GM15510 (cell line): ENCODE results near the gene ATP2C1.

Source experiments
- POLR2A ChIP-seq: IDR thresholded peaks from 3 replicates; pipeline ENCODE4 v1.6.1; 2011; ENCODE audit warnings: borderline replicate concordance; ENCODE audit not compliant: insufficient read length; ENCODE audit errors: extremely low read depth

ATP2C1 gene

DNA sequence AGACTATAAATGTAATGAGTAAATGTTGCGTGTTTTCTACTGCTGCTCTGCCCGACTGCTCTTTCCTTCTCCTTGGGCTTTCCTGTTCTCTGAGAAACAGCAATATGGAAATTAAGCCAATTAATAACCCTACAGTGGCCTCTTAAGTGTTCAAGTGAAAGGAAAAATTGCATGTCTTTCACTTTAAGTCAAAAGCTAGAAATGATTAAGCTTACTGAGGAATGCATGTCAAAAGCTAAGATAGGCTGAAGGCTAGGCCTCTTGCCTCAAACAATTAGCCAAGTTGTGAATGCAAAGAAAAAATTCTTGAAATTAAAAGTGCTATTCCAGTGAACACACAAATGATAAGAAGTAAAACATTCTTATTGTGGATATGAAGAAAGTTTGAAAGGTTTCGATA, 55.0 kb downstream of the ATP2C1 start:
- TF ChIP-seq POLR2A = no peak

DNA sequence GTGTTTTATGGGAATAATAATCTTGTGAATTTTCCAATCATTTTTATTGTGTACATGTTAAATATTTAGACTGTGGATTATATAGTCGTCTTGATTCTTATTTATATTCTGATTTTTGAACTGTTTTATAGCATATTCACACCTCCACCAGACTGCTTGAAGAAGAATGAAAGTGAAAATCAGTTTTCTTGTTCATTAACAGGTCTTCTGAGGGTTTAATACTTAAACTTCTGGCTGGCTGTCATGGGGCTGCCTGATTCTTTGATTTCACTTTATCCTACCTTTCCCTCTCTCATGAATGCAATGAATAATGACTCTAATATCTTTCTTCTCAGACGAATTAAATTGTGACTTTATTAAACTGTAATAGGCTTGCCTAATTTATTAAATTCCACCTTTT, 56.2 kb downstream of the ATP2C1 start:
- TF ChIP-seq POLR2A = no peak

GRCh38 chr3:130950641-130951040, 56.8 kb downstream of the ATP2C1 start:
- TF ChIP-seq POLR2A = no peak

- TF ChIP-seq POLR2A = no peak
Observed at GRCh38 chr3:130955481-130955880, 61.6 kb downstream of the ATP2C1 start.

- no peak for TF ChIP-seq POLR2A
Observed at GRCh38 chr3:130956281-130956680, 62.4 kb downstream of the ATP2C1 start.

- TF ChIP-seq POLR2A = no peak
Observed at GRCh38 chr3:130956721-130957120, 62.8 kb downstream of the ATP2C1 start.

DNA sequence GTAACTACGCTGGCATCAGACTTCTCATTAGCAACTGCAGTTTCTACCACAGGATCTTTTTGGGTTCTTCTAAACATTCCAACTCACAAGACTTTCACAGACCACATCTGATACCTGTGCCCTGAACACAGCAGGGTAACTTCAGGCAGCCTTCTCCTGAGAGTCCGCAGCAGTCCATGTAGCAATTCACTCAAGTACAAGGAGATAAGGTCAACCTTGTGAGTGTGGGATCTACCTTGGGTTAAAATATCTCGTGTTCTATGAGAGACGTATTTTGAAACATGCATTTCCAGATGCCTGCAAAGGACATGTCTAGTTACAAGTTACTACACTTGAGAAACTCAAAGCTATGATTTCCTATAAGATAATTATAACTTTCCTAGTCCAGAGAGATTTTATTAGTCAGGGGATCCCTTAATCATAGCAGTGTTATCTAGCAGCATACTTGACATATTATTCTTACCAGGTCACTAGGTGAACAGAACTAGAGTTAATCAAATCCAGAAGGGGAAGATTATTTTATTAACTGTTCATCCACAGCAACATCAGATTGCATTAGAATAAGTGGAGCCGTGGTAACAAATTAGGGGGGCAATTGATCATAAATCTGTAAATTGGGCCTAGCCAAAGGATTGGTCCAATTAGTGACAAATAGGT, 66.4 kb downstream of the ATP2C1 start:
- no peak for TF ChIP-seq POLR2A

- no peak for TF ChIP-seq POLR2A
Observed at GRCh38 chr3:130961458-130961857, 67.6 kb downstream of the ATP2C1 start.

- TF ChIP-seq POLR2A = no peak
Observed at GRCh38 chr3:130963444-130963843, 69.6 kb downstream of the ATP2C1 start.

DNA sequence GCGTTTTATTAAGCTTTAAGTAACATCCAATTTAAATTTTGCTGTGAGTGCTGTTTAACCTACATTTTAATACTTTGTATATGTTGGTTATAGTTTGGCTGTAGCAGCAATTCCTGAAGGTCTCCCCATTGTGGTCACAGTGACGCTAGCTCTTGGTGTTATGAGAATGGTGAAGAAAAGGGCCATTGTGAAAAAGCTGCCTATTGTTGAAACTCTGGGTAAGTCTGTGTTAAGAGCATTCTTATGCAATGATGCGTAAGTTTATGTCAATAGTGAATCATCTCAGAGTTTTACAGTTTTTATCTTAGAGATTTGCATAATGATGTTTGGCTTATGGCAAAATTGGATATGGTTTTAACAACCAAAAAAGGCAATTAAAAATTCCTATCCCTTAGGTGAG, 70.0 kb downstream of the ATP2C1 start:
- no peak for TF ChIP-seq POLR2A

GRCh38 chr3:130967281-130967680, 73.4 kb downstream of the ATP2C1 start:
- no peak for TF ChIP-seq POLR2A

DNA sequence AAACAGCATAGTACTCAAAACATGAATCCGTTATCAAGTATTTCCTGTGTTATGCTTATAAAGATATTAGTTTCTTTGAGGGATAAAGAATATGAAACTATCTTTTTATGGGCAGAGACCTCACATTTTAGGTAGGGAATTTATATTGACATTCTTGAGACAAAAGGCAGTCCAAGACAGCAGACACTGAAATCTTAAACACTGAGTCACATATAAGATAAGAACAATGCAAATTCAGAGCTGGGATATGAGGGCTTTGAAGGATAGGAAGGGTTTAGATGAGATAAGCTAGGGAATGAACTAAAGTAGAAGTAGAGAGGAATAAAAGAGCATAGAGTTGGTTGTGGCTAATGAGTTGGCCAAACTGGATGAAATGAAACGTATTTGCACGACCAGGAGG, 74.3 kb downstream of the ATP2C1 start:
- TF ChIP-seq POLR2A = no peak

DNA sequence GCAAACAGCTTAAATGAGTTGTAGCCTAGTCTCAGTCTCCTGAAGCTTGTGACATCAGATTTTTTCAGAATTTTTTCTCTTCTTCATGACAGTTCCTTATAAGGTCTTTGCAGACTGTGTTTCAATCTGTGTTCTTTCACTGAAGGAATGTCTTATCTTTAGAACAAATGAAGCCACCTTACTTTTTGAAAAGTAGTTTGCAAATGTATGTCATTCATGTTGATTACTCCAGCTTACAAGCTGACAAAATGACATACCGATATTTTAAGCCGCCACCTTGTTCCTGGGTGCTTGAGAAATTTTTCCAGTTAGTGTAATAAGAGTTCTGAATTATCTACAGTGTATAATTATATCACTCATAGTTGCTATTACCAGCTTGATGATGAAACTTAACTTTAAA, 75.7 kb downstream of the ATP2C1 start:
- no peak for TF ChIP-seq POLR2A

- TF ChIP-seq POLR2A = no peak
Observed at GRCh38 chr3:130971208-130971607, 77.3 kb downstream of the ATP2C1 start.

DNA sequence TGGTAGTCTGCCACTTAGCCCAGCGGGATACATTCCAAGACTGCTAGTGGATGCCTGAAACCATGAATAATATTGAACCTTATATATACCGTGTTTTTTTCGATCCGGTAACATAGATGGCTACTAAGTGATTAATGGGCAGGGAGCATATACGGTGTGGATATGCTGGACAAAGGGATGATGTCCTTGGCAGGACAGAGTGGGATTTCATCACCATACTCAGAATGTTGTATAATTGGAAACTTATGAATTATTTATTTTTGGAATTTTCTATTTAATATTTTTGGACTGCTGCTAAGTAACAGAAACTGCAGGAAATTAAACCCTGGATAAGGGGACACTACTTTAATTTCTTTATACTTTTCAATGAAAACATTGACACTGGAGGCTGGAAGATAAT, 79.5 kb downstream of the ATP2C1 start:
- TF ChIP-seq POLR2A = no peak

DNA sequence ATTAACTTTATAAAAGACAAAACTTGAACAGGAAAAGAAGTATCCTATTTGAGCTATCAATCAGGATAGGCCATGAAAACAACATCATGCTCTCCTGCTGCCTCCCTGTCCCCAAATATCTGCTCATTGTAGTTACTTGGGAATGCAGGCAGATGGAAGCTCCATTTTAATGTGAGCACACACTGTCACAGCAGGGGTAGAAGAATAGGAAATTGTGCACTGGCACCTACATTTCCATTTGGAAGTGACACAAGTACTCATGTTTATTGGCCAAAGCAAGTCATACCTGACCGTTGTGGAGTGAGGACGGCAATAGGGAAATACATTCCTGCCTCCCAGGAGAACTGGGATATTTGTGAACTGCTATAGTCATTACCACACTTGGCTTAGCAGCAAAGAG, 80.3 kb downstream of the ATP2C1 start:
- no peak for TF ChIP-seq POLR2A

DNA sequence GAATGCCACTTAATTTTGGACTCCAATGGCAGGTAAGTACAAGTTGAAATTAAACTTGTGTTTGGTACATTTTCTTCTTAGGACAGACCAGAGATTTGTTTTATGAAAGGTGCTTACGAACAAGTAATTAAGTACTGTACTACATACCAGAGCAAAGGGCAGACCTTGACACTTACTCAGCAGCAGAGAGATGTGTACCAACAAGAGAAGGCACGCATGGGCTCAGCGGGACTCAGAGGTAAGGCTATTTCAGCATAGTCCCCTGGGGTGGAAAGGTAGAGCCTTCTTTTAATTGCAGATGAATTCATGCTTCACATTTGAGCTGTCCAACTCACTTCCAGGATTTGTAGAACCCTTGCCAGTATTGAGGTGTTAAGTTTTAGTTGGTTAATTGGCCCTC, 81.4 kb downstream of the ATP2C1 start:
- no peak for TF ChIP-seq POLR2A

DNA sequence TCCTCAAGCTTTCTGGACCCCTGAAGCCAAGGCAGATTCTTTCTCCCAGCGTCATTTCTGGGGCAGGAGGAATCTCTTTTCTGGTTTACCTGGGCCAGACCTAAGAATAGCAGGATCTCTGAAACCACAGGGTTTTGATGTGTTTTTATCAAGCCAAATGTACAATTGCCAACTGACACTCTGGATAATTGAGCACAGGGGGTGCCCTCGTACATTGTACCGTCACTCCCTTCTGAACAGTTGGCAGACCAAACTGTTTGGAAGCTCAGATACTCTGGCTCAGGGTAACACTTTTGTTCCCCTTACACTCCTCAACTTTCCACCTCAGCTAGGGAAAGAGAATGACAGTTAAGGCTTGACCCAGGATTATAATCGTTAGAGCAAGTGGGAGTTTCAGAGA, 82.8 kb downstream of the ATP2C1 start:
- TF ChIP-seq POLR2A = no peak

DNA sequence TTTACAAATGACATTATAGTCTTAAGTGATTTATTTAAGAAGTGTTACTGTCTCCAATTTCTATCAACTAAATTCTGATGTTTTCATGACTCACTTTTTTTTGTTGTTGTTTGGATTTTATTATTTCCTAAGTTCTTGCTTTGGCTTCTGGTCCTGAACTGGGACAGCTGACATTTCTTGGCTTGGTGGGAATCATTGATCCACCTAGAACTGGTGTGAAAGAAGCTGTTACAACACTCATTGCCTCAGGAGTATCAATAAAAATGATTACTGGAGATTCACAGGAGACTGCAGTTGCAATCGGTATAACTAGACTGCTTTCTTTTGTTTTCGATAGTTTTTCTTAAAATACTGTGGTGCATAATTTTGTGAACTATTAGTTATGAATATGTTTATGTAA, 85.2 kb downstream of the ATP2C1 start:
- no peak for TF ChIP-seq POLR2A
